ENCODE results near the gene RILPL1.
"Not testable (repeated sequence)": the region's sequence is repeated elsewhere in the genome, so short reads cannot be mapped to it uniquely, and the experiment has no call there.

- not testable (repeated sequence) for TF ChIP-seq CTCF (conservative IDR thresholded peaks at IDR 0.05 in 1 of 2, IDR thresholded peaks at IDR 0.05 in 1 of 2; ENCODE audit: low read depth in 1 of 2, low read length in 2 of 2); EZH2 (IDR thresholded peaks at IDR 0.05; ENCODE audit: low read length, missing control alignments)
Measured at GRCh38 chr12:123558487-123558886, 25.0 kb upstream of the RILPL1 start.

Measured in fibroblast of lung (primary cell).